ENCODE results near the gene NEK6. TPM values are rescaled to one million over a fixed set of nuclear protein-coding genes. Genes with fewer than 3 reads are reported as not detected.

NEK6 gene
- total RNA-seq, 2 donors from 2014 or later = 3.1 to 5.4 TPM

DNA sequence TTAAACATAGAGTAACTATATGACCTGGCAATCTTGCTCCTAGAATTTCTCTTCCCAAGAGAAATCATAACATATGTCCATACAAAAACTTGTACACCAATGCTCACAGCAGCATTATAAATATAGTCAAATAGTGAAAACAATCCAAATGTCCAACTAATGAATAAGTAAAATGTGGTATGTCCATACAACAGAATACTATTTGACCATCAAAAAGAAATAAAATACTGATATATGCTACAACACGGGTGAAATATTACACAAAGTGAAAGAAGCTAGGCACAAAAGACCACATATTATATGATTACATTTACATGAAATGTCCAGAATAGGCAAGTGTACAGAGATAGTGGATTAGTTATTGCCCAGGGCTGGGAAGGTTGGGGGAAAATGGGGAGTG, 116.1 kb downstream of the NEK6 start:
- ATAC-seq (no peak), DNase-seq (ENCODE audit: low spot score in 2 of 2) (no peak)
- H3K9me3 Mint-ChIP-seq = no peaks in the 10 kb centered on the region
- H3K36me3 Mint-ChIP-seq = peaks cover 9 to 11% of the 10 kb centered on the region in 2 donors
- no peak overlapping the region for H3K27ac Mint-ChIP-seq

GRCh38 chr9:124375726-124376125, 118.0 kb downstream of the NEK6 start:
- DNase-seq (ENCODE audit: low spot score in 2 of 2) (no peak), ATAC-seq (no peak)
- H3K9me3 Mint-ChIP-seq = no peaks in the 10 kb centered on the region
- no peak overlapping the region for H3K27ac Mint-ChIP-seq
- peaks cover 11 to 15% of the 10 kb centered on the region in 2 donors for H3K36me3 Mint-ChIP-seq

- peaks cover 11 to 15% of the 10 kb centered on the region in 2 donors for H3K36me3 Mint-ChIP-seq
- DNase-seq (ENCODE audit: low spot score in 2 of 2) (no peak), ATAC-seq (no peak)
- no peak overlapping the region for H3K27ac Mint-ChIP-seq
- H3K9me3 Mint-ChIP-seq = no peaks in the 10 kb centered on the region
These were observed 118.6 kb downstream of the NEK6 start for GRCh38 chr9:124376329-124376728.

- no peak for ATAC-seq
- peak overlapping the region in 1 of 2 donors; percentile 55 for H3K27ac Mint-ChIP-seq
- no peaks in the 10 kb centered on the region for H3K9me3 Mint-ChIP-seq
- no peak for DNase-seq (ENCODE audit: low spot score in 2 of 2)
- peaks cover 11 to 15% of the 10 kb centered on the region in 2 donors for H3K36me3 Mint-ChIP-seq
These were observed 120.0 kb downstream of the NEK6 start for GRCh38 chr9:124377551-124378406.

DNA sequence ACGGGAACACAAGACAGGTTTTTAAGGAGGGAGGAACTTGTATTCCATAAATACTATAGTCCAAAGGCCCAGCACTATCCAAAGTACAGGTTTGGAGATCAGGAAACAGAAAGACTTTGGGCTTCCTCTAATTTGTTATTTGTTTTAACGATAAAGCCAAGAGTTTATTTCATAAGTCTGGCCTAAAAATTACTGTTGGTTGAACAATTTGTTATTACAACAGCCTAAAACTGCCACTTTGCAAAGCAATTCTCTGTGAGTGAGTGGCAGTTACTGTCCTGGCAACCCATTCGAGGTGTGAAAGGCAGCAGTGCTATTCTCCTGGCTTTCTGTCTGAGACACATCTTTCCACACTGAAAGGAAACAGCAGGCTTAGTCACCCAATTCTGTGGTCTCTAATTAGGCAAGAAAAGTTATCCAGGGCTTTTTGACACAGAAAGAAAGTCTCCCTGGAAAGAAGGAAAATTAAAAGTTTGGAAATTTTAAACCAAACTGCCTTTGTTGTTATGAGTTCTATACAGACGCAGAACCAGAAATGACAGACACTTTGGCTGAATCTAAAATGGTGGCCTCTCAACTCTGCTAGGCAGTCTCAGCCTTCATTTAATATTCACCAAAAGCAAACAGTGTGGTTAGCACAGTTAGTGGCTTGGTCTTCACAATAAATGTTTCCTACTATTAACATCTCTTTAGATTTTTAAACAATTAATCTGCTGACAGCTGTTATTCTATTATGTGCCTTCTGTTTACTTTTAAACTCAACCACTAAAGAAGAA, 123.6 kb downstream of the NEK6 start:
- Mint-ChIP-seq H3K27ac (no peak overlapping the region), H3K9me3 (no peaks in the 10 kb centered on the region), H3K36me3 (peaks cover 9 to 14% of the 10 kb centered on the region in 2 donors)
- DNase-seq (ENCODE audit: low spot score in 2 of 2) (no peak), ATAC-seq (peak; percentile 67 to 86)

- Mint-ChIP-seq H3K9me3 (no peaks in the 10 kb centered on the region), H3K27ac (no peak overlapping the region), H3K36me3 (peaks cover 9 to 14% of the 10 kb centered on the region in 2 donors)
- DNase-seq (ENCODE audit: low spot score in 2 of 2) = no peak
- ATAC-seq = no peak
These were observed 126.5 kb downstream of the NEK6 start for GRCh38 chr9:124384210-124384609.

GRCh38 chr9:124384846-124385245, 127.1 kb downstream of the NEK6 start:
- Mint-ChIP-seq H3K27ac (no peak overlapping the region), H3K9me3 (no peaks in the 10 kb centered on the region), H3K36me3 (peaks cover 9 to 12% of the 10 kb centered on the region in 2 donors)
- ATAC-seq (no peak), DNase-seq (ENCODE audit: low spot score in 2 of 2) (no peak)

DNA sequence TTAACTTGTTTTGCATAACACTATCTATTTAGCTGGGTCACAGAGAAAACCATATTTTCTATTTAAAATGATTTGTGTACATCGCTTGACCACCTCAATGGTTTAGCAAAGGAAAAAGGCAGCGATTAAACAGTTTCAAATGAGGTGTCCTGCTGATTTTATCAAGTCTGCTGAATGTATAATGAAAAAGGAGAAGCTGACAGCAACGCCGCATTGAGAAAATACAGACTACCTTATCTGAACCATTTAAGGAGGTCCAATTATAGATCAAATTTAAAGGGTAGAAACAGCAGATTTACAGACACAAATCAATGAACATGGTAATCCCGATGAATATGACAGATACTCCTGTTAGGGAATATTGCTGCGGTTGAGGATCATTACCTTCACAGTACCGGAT, 127.9 kb downstream of the NEK6 start:
- H3K9me3 Mint-ChIP-seq = no peaks in the 10 kb centered on the region
- no peak for DNase-seq (ENCODE audit: low spot score in 2 of 2)
- peaks cover 7 to 9% of the 10 kb centered on the region in 2 donors for H3K36me3 Mint-ChIP-seq
- H3K27ac Mint-ChIP-seq = no peak overlapping the region
- no peak for ATAC-seq

DNA sequence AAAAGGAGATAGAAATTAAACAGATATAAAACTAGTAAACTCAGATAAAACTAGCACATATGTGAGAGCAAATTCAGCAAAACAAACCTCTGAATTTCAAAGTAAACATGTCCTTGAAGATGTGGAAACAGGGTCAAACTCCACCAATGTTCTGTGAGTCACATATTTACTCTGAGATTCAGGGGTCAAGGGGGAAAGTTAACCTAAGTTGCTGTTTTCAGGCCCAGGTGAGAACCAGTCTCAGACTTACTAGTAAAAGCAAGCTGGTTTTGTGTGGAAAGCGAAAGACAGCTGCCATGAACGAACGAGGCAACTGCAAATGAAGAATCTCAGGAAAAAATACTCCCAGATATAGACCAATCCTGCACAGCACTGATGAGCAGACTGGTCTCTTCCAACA, 128.5 kb downstream of the NEK6 start:
- no peak for DNase-seq (ENCODE audit: low spot score in 2 of 2)
- Mint-ChIP-seq H3K9me3 (no peaks in the 10 kb centered on the region), H3K27ac (no peak overlapping the region), H3K36me3 (peaks cover 7 to 9% of the 10 kb centered on the region in 2 donors)
- no peak for ATAC-seq

GRCh38 chr9:124388275-124389048, 130.7 kb downstream of the NEK6 start:
- Mint-ChIP-seq H3K36me3 (peaks cover 3 to 4% of the 10 kb centered on the region in 2 donors), H3K27ac (peak overlapping the region; percentile 25 to 81), H3K9me3 (no peaks in the 10 kb centered on the region)
- ATAC-seq (no peak), DNase-seq (ENCODE audit: low spot score in 2 of 2) (no peak)

- no peaks in the 10 kb centered on the region for H3K36me3 Mint-ChIP-seq
- H3K9me3 Mint-ChIP-seq = no peaks in the 10 kb centered on the region
- ATAC-seq (no peak), DNase-seq (ENCODE audit: low spot score in 2 of 2) (no peak)
- peak overlapping the region in 1 of 2 donors; percentile 25 for H3K27ac Mint-ChIP-seq
These were observed 131.6 kb downstream of the NEK6 start for GRCh38 chr9:124389146-124389939.

- no peak for DNase-seq (ENCODE audit: low spot score in 2 of 2)
- no peak for ATAC-seq
- no peak overlapping the region for H3K27ac Mint-ChIP-seq
- no peaks in the 10 kb centered on the region for H3K9me3 Mint-ChIP-seq
- H3K36me3 Mint-ChIP-seq = no peaks in the 10 kb centered on the region
These were observed 133.3 kb downstream of the NEK6 start for GRCh38 chr9:124390794-124391658.

DNA sequence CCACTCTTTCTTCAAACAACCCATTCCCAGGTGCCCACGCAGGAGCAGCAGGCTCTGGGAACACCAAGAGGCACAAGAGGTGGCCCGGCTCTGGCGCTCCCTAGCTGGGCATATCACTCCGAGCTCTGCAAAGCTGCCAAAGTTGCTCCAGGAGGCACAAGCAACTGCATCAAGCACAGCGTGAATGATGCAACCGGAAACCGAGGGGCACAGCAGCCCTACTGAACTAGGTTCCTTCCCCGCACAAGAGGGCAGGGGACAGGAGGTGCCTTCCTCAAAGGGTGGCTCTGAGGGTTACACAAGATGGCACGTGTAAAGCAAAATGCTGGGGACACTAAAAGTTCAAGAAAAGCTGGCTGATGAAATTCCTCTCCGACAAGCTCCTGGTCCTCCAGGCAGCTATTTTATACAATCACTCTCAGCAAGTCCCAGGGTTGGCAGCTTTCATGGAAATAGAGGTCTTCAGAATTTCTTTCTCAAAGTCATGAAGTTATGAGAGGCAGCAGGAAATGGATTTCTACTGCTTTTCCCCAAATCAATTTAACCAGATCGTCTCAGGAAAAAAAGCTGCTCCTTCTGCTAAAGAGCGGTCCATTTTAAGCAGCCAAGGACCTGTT, 134.6 kb downstream of the NEK6 start:
- H3K27ac Mint-ChIP-seq = no peak overlapping the region
- no peaks in the 10 kb centered on the region for H3K9me3 Mint-ChIP-seq
- H3K36me3 Mint-ChIP-seq = no peaks in the 10 kb centered on the region
- no peak for DNase-seq (ENCODE audit: low spot score in 2 of 2)
- ATAC-seq = no peak

GRCh38 chr9:124392871-124393460, 135.2 kb downstream of the NEK6 start:
- H3K36me3 Mint-ChIP-seq = no peaks in the 10 kb centered on the region

GRCh38 chr9:124394167-124394566, 136.4 kb downstream of the NEK6 start:
- Mint-ChIP-seq H3K9me3 (no peaks in the 10 kb centered on the region), H3K27ac (peak overlapping the region; percentile 46 to 78), H3K36me3 (no peaks in the 10 kb centered on the region)
- no peak for DNase-seq (ENCODE audit: low spot score in 2 of 2)
- peak; percentile 72 to 87 for ATAC-seq

More at GRCh38 chr9:124392871-124393460, 135.2 kb downstream of the NEK6 start:
- Mint-ChIP-seq H3K27ac (no peak overlapping the region), H3K9me3 (no peaks in the 10 kb centered on the region)
- ATAC-seq (peak; percentile 46 to 83), DNase-seq (ENCODE audit: low spot score in 2 of 2) (no peak)

All from activated naive CD4-positive, alpha-beta T cell treated with anti-CD3 and anti-CD28 coated beads, Interleukin-2, amount 50 U/mL, for 72 hours (primary cell).